NT2/D1 (cell line): ENCODE data around the gene SOX5.
"Not testable (repeated sequence)": the region's sequence is repeated elsewhere in the genome, so short reads cannot be mapped to it uniquely, and the experiment has no call there.

Source experiments
- DNase-seq: peaks from one replicate; pipeline ENCODE4 v3.0.0-alpha.2; 2011; ENCODE audit warnings: low read depth, low spot score
- H3K27me3 ChIP-seq: 2 replicates; pipeline ENCODE4 v1.6.0; 2011; ENCODE audit warnings: mild to moderate bottlenecking; ENCODE audit not compliant: insufficient read length, insufficient read depth
- H3K36me3 ChIP-seq: 2 replicates; pipeline ENCODE4 v1.6.1; 2011; ENCODE audit warnings: mild to moderate bottlenecking, low read length, mixed read lengths; ENCODE audit not compliant: insufficient read depth, insufficient read length
- H3K4me1 ChIP-seq: 2 replicates; pipeline ENCODE4 v1.5.1; 2011; ENCODE audit not compliant: insufficient read depth, insufficient read length
- H3K4me3 ChIP-seq: 2 replicates; pipeline ENCODE4 v1.5.1; 2011; ENCODE audit warnings: low read depth; ENCODE audit not compliant: insufficient read length
- H3K9ac ChIP-seq: 2 replicates; pipeline ENCODE4 v1.6.0; 2011; ENCODE audit warnings: low read depth; ENCODE audit not compliant: insufficient read length
- H3K9me3 ChIP-seq: 2 replicates; pipeline ENCODE4 v1.5.1; 2011; ENCODE audit warnings: mild to moderate bottlenecking, low read length; ENCODE audit not compliant: insufficient read depth
- SUZ12 ChIP-seq: IDR thresholded peaks from 2 replicates; pipeline ENCODE4 v1.6.1; 2011; ENCODE audit not compliant: insufficient read length, insufficient read depth; ENCODE audit errors: extremely low read depth
- YY1 ChIP-seq: IDR thresholded peaks from 2 replicates; pipeline ENCODE4 v1.6.1; 2011; ENCODE audit not compliant: insufficient read length, insufficient read depth
- ZNF274 ChIP-seq: IDR thresholded peaks from 2 replicates; pipeline ENCODE4 v1.6.1; 2011; ENCODE audit warnings: mild to moderate bottlenecking, low read depth, low read length

The SOX5 gene

GRCh38 chr12:23523339-23523738, 426.1 kb downstream of the SOX5 start:
- H3K9me3 ChIP-seq, result peaks cover 20% of the 10 kb centered on the region
- H3K9ac ChIP-seq, result no peak overlapping the region
- no peaks in the 10 kb centered on the region for H3K4me1 ChIP-seq
- DNase-seq, result no peak
- no peak overlapping the region for H3K4me3 ChIP-seq
- H3K36me3 ChIP-seq, result no peaks in the 10 kb centered on the region
- H3K27me3 ChIP-seq, result no peaks in the 10 kb centered on the region
- no peak for TF ChIP-seq SUZ12
- TF ChIP-seq YY1, result no peak
- TF ChIP-seq ZNF274, result no peak

GRCh38 chr12:23519444-23519843, 430.0 kb downstream of the SOX5 start:
- H3K36me3 ChIP-seq, DNase-seq, H3K27me3 ChIP-seq: not testable (repeated sequence)

GRCh38 chr12:23515785-23516184, 433.7 kb downstream of the SOX5 start:
- not testable (repeated sequence) for H3K27me3 ChIP-seq, DNase-seq, H3K9me3 ChIP-seq, H3K36me3 ChIP-seq, H3K4me3 ChIP-seq, H3K4me1 ChIP-seq, H3K9ac ChIP-seq

More at GRCh38 chr12:23519444-23519843, 430.0 kb downstream of the SOX5 start:
- not testable (repeated sequence) for H3K9ac ChIP-seq, H3K4me1 ChIP-seq, H3K4me3 ChIP-seq
- H3K9me3 ChIP-seq, result peaks cover 19% of the 10 kb centered on the region

GRCh38 chr12:23510484-23510883, 439.0 kb downstream of the SOX5 start:
- no peaks in the 10 kb centered on the region for H3K4me1 ChIP-seq
- TF ChIP-seq SUZ12 (no peak), ZNF274 (no peak), YY1 (no peak)
- H3K4me3 ChIP-seq, result no peak overlapping the region
- no peaks in the 10 kb centered on the region for H3K27me3 ChIP-seq
- no peak for DNase-seq
- no peak overlapping the region for H3K9ac ChIP-seq
- H3K9me3 ChIP-seq, result no peaks in the 10 kb centered on the region
- no peaks in the 10 kb centered on the region for H3K36me3 ChIP-seq

GRCh38 chr12:23509832-23510231, 439.6 kb downstream of the SOX5 start:
- not testable (repeated sequence) for H3K9me3 ChIP-seq, H3K27me3 ChIP-seq, H3K36me3 ChIP-seq, DNase-seq, H3K4me1 ChIP-seq, H3K9ac ChIP-seq, H3K4me3 ChIP-seq

GRCh38 chr12:23507785-23508184, 441.7 kb downstream of the SOX5 start:
- DNase-seq, H3K36me3 ChIP-seq, H3K27me3 ChIP-seq, H3K9ac ChIP-seq, H3K4me3 ChIP-seq, H3K4me1 ChIP-seq: not testable (repeated sequence)
- peaks cover 16% of the 10 kb centered on the region; the same call in 1 of the 2 replicates for H3K9me3 ChIP-seq

- peaks cover 16% of the 10 kb centered on the region; the same call in 1 of the 2 replicates for H3K9me3 ChIP-seq
- DNase-seq, H3K27me3 ChIP-seq, H3K36me3 ChIP-seq, H3K4me3 ChIP-seq, H3K9ac ChIP-seq, H3K4me1 ChIP-seq: not testable (repeated sequence)
Observed at GRCh38 chr12:23505736-23506135, 443.7 kb downstream of the SOX5 start.

GRCh38 chr12:23504641-23505399, 444.6 kb downstream of the SOX5 start:
- TF ChIP-seq SUZ12 (no peak), YY1 (no peak), ZNF274 (no peak)
- no peak overlapping the region for H3K4me3 ChIP-seq
- no peak overlapping the region for H3K9ac ChIP-seq
- H3K4me1 ChIP-seq, result no peaks in the 10 kb centered on the region
- H3K36me3 ChIP-seq, result no peaks in the 10 kb centered on the region
- H3K27me3 ChIP-seq, result no peaks in the 10 kb centered on the region
- no peak for DNase-seq
- H3K9me3 ChIP-seq, result peaks cover 16% of the 10 kb centered on the region; the same call in 1 of the 2 replicates
